ENCODE data around the gene DGLUCY. TPM values are rescaled to one million over a fixed set of nuclear protein-coding genes. Genes with fewer than 3 reads are reported as not detected.

DGLUCY gene
- total and polyA plus RNA-seq, 2 of the 8 experiments (the other 6 are each of a cell fraction or from before 2014, with no cell fraction given): 24.9 to 31.8 TPM

DNA sequence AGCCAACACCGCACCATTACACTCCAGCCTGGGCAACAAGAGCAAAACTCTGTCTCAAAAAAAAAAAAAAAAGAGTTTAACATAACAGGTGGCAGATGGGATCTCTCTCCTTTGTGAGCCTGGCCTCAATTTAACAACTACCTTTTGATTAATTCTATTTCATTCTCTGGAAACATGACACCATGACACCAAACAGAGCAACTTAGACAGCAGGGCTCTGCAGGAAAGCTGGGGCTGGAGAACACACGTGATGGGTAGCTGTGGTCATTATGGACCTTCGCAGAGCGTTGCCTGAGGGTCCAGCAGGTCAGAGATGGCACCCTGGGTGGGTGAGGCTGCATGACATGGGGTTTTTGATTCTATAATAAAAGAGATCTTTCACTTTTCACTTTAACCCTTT, 1.7 kb upstream of the DGLUCY start:
- Histone ChIP-seq H2AFZ (ENCODE audit: low read length) (no peak overlapping the region), H2BK20ac (ENCODE audit: low read length) (no peak overlapping the region), H2AK5ac (ENCODE audit: low read depth, low read length) (no peak overlapping the region), H3K79me1 (ENCODE audit: low read depth, low read length) (no peaks in the 10 kb centered on the region), H4K20me1 (replicated peaks in 1 of 2; ENCODE audit: control insufficient read depth in 1 of 2, insufficient read depth in 2 of 2, low read length in 2 of 2) (no peaks in the 10 kb centered on the region), H3K27ac (ENCODE audit: low read depth, low read length) (no peak overlapping the region), H3K4me2 (ENCODE audit: insufficient read depth in 1 of 2, low read depth in 2 of 2, low read length in 2 of 2) (no peak overlapping the region), H2BK5ac (ENCODE audit: low read depth, low read length) (no peak overlapping the region), H4K8ac (ENCODE audit: extremely low read depth, insufficient read depth, low read length) (no peak overlapping the region), H3K27me3 (replicated peaks in 1 of 4; ENCODE audit: control insufficient read depth in 3 of 4, extremely low read depth in 1 of 4, insufficient read depth in 3 of 4, low read length in 3 of 4) (no peaks in the 10 kb centered on the region), H3K4me1 (replicated peaks in 1 of 4; ENCODE audit: control insufficient read depth in 3 of 4, insufficient read depth in 4 of 4, low read length in 3 of 4) (peaks cover 12 to 32% (median 19%) of the 10 kb centered on the region in 4 experiments), H4K5ac (ENCODE audit: insufficient read length, low read depth, low read length) (no peak overlapping the region), H4K91ac (replicated peaks; ENCODE audit: insufficient read length, low read length) (no peak overlapping the region), H3K14ac (ENCODE audit: insufficient read length) (no peak overlapping the region), H3K23me2 (ENCODE audit: low read depth, low read length) (peaks cover 2% of the 10 kb centered on the region; the same call in 1 of the 2 replicates), H3K18ac (ENCODE audit: extremely low read depth, low read length) (no peak overlapping the region), H3K4me3 (ENCODE audit: extremely low read depth in 1 of 4, insufficient read depth in 2 of 4, low read depth in 3 of 4, low read length in 4 of 4) (no peak overlapping the region), H3K79me2 (ENCODE audit: control insufficient read depth in 1 of 2, insufficient read depth in 2 of 2, low read length in 2 of 2) (peaks cover 0 to 6% of the 10 kb centered on the region in 2 experiments; a peak in 1 of 4 replicates), H3K23ac (ENCODE audit: insufficient read length) (no peak overlapping the region), H3K36me3 (ENCODE audit: control insufficient read depth in 2 of 4, insufficient read depth in 4 of 4, low read length in 3 of 4) (no peaks in the 10 kb centered on the region), H2BK15ac (ENCODE audit: low read length) (no peak overlapping the region; the same call in 1 of the 2 replicates), H3K56ac (replicated peaks; ENCODE audit: insufficient read length, low read depth, low read length) (no peak overlapping the region), H3K9ac (replicated peaks in 1 of 4; ENCODE audit: extremely low read depth in 1 of 4, low read depth in 3 of 4, low read length in 3 of 4) (no peak overlapping the region), H2BK12ac (ENCODE audit: low read depth, low read length) (no peak overlapping the region), H3K9me3 (ENCODE audit: insufficient read depth in 2 of 2, low read depth in 1 of 2, low read length in 1 of 2) (no peaks in the 10 kb centered on the region), H2BK120ac (replicated peaks; ENCODE audit: low read depth, low read length) (no peak overlapping the region), H3K4ac (replicated peaks; ENCODE audit: insufficient read length, low read depth, low read length) (no peak overlapping the region)
- 72% methylated on average over 3 of the region's 4 CpGs; no CpG with 5 or more reads in 1 of the 2 experiments for WGBS, 2 experiments (ENCODE audit: extremely low coverage in 1 of 2, insufficient coverage in 1 of 2, insufficient read length in 1 of 2, insufficient replicate concordance in 2 of 2, low coverage in 1 of 2, low lambda C conversion rate in 2 of 2, missing lambda C conversion rate in 1 of 2)
- no peak for FAIRE-seq
- POLR2A ChIA-PET (ENCODE audit: partially characterized antibody): no interaction called here
- CTCF ChIA-PET (ENCODE audit: partially characterized antibody): interaction anchor here (0.9 to 4.3 kb wide), 3 partner anchors 12 to 28 kb away, joined by 3 to 34 read pairs (median 6); no protein-coding TSS in a partner anchor
- TF ChIP-seq SAP30 (IDR thresholded peaks at IDR 0.05; ENCODE audit: insufficient read depth, insufficient replicate concordance, low read length): no peak
- no peak for TF ChIP-seq CTCF (IDR thresholded peaks at IDR 0.05; ENCODE audit: control extremely low read depth in 1 of 3, insufficient read depth in 1 of 3, low read depth in 1 of 3, low read length in 3 of 3)
- no peak for TF ChIP-seq RAD21 (IDR thresholded peaks at IDR 0.05 in 1 of 2, conservative IDR thresholded peaks at IDR 0.05 in 1 of 2; ENCODE audit: low read depth in 2 of 2, low read length in 2 of 2)
- no peak for TF ChIP-seq SP2 (IDR thresholded peaks at IDR 0.05; ENCODE audit: low read length)
- no peak for TF ChIP-seq TEAD4 (IDR thresholded peaks at IDR 0.05; ENCODE audit: low read depth, low read length)
- TF ChIP-seq HDAC2 (IDR thresholded peaks at IDR 0.05; ENCODE audit: borderline replicate concordance in 1 of 2, low read depth in 2 of 2, low read length in 2 of 2): no peak
- TF ChIP-seq RBBP5 (IDR thresholded peaks at IDR 0.05; ENCODE audit: borderline replicate concordance, low read depth, low read length): no peak
- TF ChIP-seq CREB1 (IDR thresholded peaks at IDR 0.05): no peak
- no peak for TF ChIP-seq TCF12 (IDR thresholded peaks at IDR 0.05; ENCODE audit: low read depth, low read length)
- DNase-seq (ENCODE audit: low read depth in 1 of 2, low spot score in 2 of 2): no peak
